ENCODE measurements around the gene EHD1.

EHD1 gene

DNA sequence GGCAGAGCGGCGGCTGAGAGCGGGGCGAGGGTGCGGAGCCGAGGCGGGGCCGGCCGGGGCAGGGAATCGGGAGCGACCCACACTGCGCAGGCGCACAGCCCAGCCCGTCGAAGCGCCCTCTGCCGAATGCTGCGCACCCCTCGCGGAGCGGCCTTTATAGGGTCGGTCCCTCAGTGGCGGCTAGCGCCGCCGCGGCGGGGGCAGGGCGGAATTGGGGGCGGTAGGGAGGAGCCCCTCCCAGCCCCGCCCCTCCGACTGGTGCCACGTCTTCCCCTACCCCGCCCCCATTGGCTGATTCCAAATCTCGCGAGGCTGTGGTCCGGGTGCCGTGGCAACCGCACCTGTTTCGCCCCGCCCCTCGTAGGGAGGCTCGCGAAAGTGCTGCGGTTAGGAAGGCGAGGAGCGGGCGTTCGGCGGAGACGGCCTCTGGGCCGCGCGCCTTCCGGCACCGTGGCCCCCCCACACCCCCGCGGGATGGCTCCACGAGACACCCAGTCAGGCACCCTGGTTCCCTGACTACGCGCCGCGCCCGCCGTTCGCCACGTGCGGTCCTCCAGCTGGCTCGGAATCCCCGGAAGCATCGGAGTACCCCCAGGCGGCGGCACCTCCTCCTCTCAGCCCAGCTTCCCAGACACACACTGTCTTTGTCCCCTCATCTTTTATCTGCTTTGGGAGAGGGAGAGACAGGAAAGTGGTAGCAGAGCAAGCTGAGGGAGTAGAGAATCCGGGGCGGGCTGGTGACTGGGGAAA lies at the start of gene EHD1:
Gene EHD1 (minus strand): TSS at position 128 of the 750 bp plus-strand sequence. CDS start 157 bp downstream, outside the sequence.
- TF ChIP-seq, protein P1, sequence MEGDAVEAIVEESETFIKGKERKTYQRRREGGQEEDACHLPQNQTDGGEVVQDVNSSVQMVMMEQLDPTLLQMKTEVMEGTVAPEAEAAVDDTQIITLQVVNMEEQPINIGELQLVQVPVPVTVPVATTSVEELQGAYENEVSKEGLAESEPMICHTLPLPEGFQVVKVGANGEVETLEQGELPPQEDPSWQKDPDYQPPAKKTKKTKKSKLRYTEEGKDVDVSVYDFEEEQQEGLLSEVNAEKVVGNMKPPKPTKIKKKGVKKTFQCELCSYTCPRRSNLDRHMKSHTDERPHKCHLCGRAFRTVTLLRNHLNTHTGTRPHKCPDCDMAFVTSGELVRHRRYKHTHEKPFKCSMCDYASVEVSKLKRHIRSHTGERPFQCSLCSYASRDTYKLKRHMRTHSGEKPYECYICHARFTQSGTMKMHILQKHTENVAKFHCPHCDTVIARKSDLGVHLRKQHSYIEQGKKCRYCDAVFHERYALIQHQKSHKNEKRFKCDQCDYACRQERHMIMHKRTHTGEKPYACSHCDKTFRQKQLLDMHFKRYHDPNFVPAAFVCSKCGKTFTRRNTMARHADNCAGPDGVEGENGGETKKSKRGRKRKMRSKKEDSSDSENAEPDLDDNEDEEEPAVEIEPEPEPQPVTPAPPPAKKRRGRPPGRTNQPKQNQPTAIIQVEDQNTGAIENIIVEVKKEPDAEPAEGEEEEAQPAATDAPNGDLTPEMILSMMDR (IDR thresholded peaks at IDR 0.05; ENCODE audit: borderline replicate concordance, insufficient read depth, low read depth, low read length), result peak; percentile 66
- peak within 1 kb of the TSS; percentile 90 for H3K4me3 ChIP-seq (ENCODE audit: low read depth, low read length)

GRCh38 chr11:64926689-64927088 lies 48.3 kb upstream of the EHD1 start:
- no peak overlapping the region for H3K4me3 ChIP-seq (ENCODE audit: low read depth, low read length)
- TF ChIP-seq, protein P1 (IDR thresholded peaks at IDR 0.05; ENCODE audit: borderline replicate concordance, insufficient read depth, low read depth, low read length), result no peak

GRCh38 chr11:64925536-64926436 lies 47.4 kb upstream of the EHD1 start:
- no peak overlapping the region for H3K4me3 ChIP-seq (ENCODE audit: low read depth, low read length)
- TF ChIP-seq, protein P1 (IDR thresholded peaks at IDR 0.05; ENCODE audit: borderline replicate concordance, insufficient read depth, low read depth, low read length), result no peak

GRCh38 chr11:64924910-64925284 lies 46.5 kb upstream of the EHD1 start:
- peak overlapping the region; percentile 65 for H3K4me3 ChIP-seq (ENCODE audit: low read depth, low read length)
- TF ChIP-seq, protein P1 (IDR thresholded peaks at IDR 0.05; ENCODE audit: borderline replicate concordance, insufficient read depth, low read depth, low read length), result no peak

GRCh38 chr11:64923944-64924909 lies 45.8 kb upstream of the EHD1 start, which contains the start of gene PPP2R5B:
Gene PPP2R5B (plus strand): TSS chr11:64924689. CDS start chr11:64925735, 1,046 bp downstream.
- TF ChIP-seq, protein P1 (IDR thresholded peaks at IDR 0.05; ENCODE audit: borderline replicate concordance, insufficient read depth, low read depth, low read length), result no peak
- H3K4me3 ChIP-seq (ENCODE audit: low read depth, low read length), result peak within 1 kb of the TSS; percentile 65

DNA sequence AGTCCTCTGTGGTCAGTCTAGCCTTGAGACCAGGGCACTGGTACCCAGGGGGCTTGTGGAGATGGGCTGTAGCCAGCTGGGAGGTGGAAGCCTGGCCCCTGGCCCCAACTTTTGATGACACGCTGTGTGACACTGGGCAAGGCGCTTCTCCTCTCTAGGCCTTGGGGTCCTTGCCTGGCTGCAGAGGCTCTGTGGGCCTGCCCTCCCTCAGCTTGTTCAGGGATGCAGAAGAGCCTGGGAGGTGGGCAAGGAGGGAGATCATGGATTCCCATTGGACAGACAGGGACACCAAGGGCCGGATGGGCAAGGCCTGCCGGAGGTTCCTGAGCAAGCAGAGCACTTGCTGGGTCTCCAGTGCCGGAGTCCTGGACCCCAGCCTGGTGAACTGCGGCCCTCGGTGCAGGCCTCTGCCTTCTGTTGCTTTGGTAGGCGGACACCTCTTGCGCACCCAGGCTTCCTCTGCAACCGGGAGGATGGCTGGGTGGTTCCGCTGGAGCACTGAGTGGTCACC lies 44.8 kb upstream of the EHD1 start:
- TF ChIP-seq, protein P1 (IDR thresholded peaks at IDR 0.05; ENCODE audit: borderline replicate concordance, insufficient read depth, low read depth, low read length), result no peak
- no peak overlapping the region for H3K4me3 ChIP-seq (ENCODE audit: low read depth, low read length)

All from GM12875 (cell line).